ENCODE data around the gene BCL6B.

GRCh38 chr17:7025245-7025644, 2.4 kb downstream of the BCL6B start:
- no peak for TF ChIP-seq CTCF (IDR thresholded peaks at IDR 0.05)
- no peak for TF ChIP-seq POLR2A (IDR thresholded peaks at IDR 0.05)
